Muscle of back (tissue), 11 donors: ENCODE measurements around the gene PITRM1. TPM values are rescaled to one million over a fixed set of nuclear protein-coding genes. Genes with fewer than 3 reads are reported as not detected.

ENCODE experiments used
- DNase-seq, 3 donors: peaks; one replicate each; pipeline versions ENCODE4 v3.0.0 to v3.0.0-alpha.2; 2013
- polyA plus RNA-seq, 10 donors: library from polyadenylated mRNA; unstranded; fragments of 120-200 nt; gene quantifications; one replicate each; pipeline ENCODE4 v1.2.1, GENCODE V29; 2013; ENCODE audit not compliant: insufficient read length in 10 of 10

The PITRM1 gene
- polyA plus RNA-seq, 10 donors: 51.6 to 75.5 (median 58.2) TPM

DNA sequence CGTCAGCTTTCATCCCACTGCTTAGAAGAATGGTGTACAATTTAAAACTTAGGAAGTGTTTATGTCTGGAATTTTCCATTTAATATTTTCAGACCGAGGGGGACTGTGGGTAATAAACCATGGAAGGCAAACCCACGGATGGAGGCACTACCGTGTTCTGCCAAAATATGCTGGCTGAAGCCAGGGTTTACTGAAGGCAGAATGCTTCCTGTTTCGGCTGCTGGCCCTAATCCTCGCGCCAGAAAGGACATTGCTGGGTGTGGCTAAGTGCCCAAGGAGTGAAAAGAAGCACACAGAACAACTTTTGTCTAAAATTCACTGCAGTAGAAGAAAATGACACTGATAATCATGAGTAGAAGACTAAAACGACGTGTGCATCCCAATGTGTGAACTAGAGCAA lies 32.3 kb downstream of the PITRM1 start:
- no peak for DNase-seq

DNA sequence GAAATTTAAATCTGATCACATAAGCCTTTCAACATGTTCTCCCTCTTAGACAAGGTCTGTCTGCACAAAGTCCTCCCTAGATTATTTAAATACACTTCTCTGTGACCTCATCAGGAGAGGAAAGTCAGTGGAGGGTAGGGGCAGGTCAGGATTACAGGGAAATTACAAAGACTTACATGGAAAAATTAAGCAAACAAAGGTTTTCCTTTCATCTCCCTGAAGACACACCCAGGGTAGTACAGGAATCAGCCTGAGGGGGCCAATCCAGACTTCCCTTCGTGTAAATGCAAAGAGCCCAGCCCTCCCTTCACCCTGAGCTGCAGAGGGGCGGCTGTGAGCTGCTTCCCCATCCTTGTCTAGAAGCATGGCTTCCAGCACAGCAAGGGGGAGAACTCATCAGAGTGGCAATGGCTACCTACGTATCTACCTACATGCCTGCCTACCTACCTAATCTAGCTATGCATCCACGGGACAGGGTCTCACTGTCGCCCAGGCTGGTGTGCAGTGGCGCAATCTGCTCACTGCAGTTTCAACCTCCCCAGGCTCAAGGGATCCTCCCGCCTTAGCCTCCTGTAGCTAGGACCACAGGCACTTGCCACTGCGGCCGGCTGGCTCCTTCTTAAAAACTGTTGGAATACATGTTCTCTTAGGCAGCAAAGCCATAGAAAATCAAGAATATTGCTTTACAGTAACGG lies 33.2 kb downstream of the PITRM1 start:
- DNase-seq: no peak

DNA sequence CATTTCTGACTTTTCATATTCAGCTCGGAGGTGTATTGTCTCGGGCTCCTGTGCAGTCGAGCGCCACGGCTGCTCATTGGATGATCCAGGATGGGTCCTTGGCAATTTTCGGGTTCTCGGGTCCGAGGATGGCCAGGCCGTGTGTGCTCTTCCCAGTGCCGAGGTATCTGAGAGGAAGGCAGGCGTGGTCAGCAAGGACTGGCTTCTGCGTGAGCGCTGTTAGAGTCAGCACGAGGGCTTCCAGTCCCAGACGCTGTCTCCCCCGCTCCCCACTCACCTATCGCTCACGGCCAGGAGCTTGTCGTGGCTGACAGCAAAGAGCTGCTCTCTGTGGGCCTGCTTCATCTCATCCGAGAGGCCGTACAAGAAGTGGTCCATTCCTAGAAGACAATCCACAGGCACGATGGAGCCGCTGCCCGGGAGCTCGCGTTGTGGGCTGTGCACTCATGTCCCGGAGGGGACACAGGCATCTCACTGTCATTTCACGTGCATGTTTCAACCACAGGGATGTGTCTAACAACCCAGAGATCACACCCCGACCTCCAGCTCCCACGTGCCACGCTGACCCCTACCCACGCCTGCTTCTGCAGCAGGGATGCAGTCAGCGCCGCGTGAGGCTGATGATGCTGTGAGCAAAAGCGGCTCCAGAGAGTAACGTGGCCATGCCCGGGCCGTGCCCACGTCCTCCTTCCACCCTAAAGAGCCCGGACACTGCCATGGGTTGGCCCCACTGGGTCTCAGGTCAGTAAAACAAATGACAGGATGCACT lies 34.4 kb downstream of the PITRM1 start:
- no peak for DNase-seq

DNA sequence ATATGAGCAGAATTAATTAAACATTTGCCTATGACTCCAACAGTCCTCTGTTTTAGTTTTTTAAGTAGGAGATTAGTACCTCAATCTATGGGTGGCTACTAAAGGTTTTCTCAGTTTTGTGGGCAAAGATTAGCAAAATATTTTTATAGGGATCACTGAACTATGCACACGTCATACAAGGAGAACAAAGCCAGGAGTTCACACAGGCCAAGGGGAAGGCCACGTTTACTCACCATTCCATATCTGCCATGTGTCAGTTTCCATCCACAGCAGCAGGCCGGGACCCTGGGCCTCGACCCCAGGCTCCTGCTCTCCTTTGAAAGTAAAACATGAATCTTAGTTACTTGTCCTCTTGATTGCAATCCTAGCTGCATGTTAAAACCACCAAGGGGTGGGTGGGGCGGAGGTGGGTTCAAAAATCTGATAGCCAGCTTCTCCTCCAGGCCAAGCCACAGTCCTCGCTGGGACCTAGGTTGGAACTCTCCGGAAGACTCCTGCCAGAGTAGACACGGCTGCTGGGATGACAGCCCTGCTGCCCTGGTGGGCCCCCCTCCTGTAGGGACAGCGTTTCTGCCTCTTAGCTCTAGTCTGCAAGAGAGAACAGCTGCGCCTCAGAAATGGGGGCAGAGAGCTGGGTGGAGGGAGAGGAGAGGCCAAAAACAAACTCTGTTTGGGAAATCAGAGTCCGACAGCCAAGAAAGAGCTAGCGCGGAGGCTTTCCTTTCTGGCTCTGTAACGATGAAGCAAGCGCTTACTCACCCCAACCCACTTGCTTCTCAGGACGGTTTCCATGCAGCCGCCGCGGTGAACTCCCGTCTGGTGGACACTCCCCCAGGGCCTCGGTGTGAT lies 35.6 kb downstream of the PITRM1 start:
- DNase-seq: peak; percentile 79 to 93 (median 88)

DNA sequence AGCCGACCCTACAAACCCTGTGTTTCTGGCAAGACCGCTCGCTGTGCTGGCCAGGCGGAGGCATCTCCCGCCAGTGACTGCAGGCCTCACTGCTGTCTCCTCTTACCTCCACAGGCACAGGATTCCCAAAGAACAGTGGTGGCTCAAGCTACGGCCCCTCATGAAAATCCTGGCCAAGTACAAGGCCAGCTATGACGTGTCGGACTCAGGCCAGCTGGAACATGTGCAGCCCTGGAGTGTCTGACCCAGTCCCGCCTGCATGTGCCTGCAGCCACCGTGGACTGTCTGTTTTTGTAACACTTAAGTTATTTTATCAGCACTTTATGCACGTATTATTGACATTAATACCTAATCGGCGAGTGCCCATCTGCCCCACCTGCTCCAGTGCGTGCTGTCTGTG lies 36.2 kb downstream of the PITRM1 start:
- peak; percentile 56 to 87 (median 83) for DNase-seq

DNA sequence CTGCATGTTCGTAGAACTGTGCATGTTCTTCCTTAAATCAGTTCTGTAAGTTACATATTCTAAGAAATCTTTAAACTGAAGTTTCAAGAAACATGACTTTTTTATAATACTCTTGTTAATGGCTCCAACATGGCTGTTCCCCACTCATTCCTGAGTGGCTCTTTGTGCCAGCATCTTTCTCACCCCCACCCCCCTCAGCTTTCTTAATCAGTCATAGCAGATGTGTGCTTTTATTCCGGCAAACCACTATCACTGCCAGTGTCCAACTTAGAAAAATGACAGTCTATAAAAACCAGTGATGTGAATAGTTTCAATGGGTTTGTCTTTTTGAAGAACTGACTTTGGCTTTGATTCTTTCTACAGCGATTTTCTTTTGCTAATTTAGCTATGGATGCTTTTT lies 37.6 kb downstream of the PITRM1 start:
- DNase-seq: no peak

DNA sequence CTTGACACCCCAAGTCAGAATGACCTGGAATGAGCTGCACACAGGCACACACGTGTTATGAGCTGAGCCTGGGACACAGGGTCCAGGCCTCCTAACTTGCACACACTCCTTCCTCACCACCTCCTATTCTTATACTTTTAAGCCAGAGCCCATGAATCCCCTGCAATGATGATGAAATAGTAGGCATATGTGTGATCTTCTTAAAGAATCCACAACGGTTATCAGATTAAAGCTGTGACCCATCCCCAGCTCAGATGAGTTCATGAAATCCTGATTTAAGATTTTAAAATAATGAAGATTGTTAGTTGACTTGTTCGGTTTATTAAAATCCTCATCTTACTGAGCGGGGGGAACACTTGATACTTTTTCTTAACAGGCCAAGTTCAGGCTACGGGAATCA lies 38.6 kb downstream of the PITRM1 start:
- no peak for DNase-seq

DNA sequence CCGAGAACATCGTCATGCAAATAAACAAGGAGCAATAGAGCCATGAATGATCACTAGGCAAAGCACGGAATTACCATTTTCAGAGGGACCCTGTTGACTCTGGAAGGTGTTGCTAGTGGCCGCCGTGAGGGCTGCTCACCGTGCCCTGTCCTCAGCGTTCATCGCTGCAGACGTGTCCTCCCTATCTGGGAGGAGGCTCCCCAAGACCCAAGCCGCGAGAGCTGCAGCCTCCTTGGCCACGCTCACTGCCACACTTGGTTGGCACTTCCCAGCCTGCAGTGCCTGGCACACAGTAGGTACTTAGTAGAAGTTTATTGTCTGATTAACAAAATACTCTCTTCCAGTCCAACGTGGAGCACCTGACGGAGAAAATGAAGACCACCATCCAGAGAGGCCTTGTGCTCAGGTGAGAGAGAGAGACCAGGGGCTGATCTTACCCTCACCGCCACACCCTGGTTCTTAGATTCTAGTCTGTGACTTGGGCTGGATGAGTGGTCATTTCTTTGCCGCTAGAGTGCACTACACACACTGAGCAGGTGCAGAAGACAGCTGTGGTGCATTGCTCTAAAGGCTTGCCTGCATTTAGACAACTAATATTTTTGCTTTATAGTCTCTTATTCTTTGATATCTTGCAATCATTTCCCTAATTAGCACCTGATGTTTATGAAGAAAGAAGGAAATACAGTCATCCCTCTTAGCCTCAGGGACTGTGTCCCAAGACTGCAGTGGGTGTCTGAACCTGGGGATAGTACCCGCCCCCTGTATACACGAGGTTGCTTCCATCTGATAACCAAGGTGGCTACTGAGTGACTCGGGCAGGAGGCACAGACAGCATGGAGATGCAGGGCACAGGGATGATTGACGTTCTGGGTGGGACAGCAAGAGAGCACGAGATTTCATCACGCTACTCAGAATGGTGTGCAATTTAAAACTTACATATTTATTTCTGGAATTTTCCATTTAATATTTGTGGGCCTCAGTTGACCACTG lies 40.3 kb downstream of the PITRM1 start:
- no peak for DNase-seq

DNA sequence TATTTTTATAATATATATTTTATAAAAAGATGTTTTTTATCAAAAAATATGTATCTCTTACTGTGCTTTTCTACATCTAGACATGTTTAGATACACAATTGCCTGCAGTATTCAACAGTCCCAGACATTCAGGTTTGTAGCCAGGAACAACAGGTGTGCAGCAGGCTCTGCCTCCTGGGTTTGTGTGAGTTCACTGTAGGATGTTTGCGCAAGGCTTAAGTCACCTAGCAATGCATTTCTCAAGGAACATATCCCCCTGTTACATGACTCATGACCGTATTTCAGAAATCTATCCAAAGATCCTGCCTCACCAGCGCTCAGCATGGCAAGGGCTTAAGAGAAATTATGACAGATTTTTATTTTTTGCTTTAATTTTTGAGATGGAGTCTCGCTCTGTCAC lies 41.5 kb downstream of the PITRM1 start:
- no peak for DNase-seq

DNA sequence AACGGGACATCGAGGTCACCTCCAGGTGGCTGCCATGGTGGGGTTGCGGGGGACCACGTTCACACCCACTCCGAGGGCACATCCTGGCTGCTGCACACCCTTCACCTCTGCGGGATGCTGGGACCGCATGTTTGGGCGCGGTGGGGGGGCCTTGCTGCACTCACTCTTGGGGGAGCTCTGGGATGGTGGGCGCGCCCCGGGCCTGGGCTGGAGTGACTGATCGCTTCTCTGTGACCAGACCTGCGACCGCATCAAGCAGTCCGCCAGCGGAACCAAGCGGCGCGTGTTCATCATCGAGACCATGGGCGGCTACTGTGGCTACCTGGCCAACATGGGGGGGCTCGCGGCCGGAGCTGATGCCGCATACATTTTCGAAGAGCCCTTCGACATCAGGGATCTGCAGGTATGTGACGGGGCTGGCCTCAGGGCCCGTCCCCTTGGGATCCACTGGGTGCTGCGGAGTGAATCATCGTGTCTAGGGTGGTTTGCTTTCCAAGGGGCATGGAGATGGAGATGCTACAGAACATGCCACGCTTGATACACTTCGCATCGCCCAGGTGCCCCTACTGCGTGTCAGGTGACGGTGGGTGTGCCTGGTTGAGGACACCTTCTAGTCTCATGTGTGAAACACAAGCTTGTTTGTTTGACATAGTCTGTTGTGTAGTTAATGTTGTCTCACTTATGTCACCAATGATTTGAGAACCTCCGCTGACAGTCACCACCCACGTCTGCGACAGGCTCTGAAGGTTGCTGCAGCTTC lies 42.8 kb downstream of the PITRM1 start:
- no peak for DNase-seq

DNA sequence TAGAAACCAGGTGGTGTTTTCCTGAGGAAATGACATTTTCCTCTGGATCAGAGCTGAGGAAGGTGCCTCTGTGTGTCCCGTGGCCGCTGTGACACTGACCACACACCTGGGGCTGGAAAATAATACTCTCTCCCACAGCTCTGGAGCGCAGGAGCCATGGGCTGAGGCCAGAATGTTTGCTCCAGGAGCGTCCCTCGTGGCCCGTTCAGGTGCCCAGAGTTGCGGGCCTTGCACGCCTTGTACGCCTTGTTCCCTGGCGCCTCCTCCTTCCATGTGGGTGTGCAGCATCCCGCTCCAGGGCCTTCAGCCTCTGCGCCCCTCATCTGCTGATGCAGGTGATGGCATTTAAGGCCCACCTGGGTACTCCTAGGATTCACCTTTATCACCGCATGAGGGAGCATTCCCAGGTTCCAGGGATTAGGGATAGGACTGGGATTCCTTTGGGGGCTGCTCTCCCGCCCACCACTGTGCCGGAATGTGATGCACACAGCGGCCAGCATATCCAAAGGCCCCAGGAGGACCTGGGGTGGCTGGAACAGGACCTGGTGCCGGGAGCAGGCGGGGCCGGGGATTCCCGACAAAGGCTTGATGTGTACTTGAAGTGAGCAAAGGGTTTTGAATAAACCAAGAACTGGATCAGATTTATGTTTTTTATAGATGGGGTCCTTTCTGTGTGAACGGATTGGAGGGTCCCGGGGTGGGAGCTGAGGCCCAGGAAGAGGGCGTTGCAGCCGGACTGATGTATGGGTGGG lies 44.0 kb downstream of the PITRM1 start:
- no peak for DNase-seq

DNA sequence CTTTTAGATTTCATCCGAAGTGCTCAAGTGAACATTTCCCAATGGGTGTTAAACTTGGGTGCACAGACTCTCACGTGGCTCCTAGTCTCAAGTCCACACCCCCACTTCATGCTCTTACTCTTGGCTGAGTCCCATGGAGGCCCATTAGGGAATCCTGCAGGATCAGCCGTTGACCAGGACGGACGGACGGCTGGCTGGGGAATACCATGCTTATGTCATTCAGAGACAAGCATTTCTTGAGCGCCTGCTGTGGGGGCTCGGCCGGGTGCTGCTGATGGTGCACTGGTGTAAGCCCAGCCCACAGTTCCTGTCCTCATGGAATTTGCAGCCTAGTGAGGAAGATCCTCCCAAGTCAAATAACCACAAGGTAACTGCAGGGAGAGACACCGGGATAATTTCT lies 44.7 kb downstream of the PITRM1 start:
- no peak for DNase-seq

DNA sequence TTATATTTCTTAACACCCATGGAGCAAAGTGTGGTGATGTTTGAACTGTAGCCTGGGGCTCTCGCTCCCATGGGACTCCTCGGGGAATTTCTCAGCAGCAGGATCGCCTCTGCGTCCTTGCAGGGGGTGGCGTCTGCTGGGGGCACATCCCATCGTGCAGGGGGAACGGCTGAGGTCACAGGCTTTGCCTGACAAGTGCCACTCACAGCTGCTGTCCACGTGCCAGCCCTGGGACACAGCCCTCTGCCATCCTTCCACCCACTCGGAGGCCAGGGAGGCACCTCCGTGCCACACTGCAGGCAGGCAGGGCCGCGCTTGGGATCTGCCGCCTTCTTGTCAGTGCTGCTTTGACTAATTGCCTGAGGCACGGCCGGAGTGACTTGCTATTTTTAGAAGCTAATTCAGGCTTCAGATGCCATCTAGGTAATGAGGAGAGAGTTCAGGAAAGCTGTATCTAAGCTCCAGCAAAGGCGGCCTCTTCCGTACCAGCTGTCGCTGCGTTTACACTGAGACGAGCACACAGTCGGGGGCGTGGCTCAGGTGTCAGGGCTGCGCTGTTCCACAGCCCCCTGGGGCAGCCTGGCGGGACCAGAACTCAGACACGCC lies 45.7 kb downstream of the PITRM1 start:
- DNase-seq: peak in 1 of 3 donors; percentile 42

DNA sequence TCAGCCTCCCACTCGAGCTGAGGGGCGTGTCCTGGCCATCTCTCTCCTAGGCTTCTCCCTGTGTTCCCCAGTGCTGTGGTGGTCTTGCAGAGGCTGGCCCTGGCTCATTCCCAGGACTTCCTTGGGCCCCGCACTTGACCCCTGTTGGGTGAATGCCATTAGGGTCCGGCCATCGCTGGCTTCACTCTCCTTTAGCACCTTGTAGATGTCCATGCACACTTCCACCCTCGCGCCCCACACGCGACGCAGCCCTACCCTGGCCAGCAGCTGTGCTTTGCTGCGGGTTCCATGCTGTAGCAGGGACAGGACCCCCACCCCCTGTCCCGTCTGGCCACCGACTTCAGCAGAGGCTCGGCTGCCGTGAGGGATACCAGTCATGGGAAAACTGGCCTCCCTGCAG lies 46.3 kb downstream of the PITRM1 start:
- DNase-seq: no peak

DNA sequence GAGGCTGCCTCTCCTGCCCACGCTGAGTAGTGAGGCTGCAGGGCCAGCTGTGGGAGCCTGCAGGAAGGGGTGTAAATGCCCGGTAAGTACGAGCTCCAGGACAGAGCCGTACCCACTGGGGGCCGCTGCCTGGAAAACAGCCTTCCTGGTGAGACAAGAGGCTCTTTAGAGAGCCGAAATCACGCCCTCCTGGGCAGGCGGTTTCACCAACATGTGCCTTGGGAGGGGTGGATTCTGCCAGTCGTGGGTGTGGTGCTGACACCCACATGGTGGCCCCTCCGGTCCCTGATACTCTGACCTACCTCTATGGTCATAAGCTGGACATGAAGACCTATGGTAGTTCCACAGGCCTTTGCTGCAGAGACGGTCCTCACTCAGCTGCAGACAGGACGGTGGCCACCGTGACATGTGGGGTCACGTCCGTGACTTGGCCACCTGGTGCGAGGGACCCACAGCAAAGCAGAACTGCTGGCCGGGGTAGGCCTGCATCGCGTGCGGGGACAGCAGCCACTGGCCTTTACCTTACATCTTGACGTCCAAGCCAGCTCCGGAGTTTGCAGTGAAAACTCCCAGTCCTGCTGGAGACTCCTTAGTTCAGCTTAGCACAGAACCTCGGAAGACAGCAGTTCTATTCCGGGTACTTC lies 46.9 kb downstream of the PITRM1 start:
- DNase-seq: no peak

DNA sequence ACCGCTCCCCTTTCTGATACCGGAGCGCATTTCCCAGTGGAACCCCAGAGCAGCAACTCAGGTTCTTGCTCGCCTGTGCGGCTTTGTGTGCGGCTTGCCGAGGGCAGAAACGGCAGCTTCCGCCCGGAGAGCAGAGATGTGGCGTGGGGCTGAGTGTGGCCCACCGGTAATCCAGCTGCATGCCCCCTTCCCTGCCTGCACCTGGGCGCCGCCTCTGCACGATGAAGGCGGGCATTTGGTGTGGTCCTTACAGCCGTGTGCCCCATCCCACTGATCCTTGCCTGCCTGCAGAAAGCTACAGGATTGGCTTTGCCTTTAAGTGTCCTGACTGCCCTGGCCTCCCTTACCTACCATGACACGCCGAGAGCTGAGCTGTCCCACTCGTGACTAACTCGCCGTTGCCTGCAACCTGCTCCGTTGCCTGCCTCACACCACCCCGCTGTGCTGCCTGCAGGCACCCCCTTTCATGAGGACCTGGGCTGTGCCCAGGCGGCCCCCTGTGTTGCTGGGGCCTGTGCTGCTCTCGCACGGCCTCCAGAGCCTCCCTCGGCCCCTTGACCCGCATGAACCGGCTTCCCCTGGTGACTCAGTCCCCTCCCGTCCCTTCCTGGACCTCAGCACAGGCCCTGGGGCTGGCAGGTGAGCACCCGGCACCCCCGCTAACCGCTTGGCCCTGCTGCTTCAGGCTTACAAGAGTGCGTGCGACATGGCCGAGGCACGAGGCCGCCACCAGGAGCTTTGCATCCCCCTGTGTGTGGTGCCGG lies 48.0 kb downstream of the PITRM1 start:
- no peak for DNase-seq

DNA sequence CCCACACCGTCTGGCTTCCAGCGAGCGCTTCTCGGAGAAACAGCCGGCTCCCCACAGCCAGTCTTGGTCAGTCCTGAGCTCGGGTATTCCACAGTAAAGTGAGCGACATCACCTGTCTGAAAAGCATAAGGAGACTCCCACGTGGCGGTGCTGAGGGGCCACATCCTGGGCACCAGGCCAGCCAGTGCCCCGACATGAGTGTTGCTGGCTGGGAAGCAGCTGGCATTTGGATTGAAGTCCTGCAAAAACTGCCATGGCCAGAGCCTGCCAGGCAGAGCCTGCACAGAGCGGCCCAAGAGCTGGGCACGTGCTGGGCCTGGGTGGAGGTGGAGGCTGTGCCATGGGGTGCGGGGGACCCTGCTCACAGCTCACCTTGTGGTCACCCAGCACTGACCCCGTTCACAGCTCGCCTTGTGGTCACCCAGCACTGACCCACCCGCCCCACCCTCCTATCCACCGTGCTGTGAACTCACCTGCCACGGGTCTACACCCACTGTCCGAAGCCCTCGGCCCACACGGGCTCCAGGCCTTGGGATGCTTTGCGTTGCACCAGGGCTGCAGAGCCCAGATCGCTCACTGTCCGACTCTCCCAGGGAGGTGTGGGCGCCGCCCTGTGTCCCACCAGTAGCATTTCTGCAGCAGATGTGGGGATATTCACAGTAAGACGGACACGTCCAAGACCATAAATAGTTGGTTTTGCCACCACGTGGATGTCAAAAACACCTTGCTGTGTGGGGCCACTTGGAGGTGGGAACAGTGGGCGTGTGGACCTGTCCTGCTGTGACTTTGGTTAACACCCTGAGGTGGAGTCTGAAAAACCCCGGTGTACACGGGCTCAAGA lies 48.8 kb downstream of the PITRM1 start:
- no peak for DNase-seq
